ENCODE measurements around the gene C16orf96.

C16orf96 gene

GRCh38 chr16:4525634-4526277 is 30.4 kb upstream of the C16orf96 start:
- no peak for DNase-seq

GRCh38 chr16:4529085-4530060 is 26.8 kb upstream of the C16orf96 start:
- DNase-seq, result no peak

GRCh38 chr16:4531811-4532210 is 24.3 kb upstream of the C16orf96 start:
- DNase-seq, result no peak

- no peak for DNase-seq
Observed at GRCh38 chr16:4532238-4532637, 23.9 kb upstream of the C16orf96 start.

- DNase-seq, result no peak
Observed at GRCh38 chr16:4533490-4533889, 22.6 kb upstream of the C16orf96 start.

DNA sequence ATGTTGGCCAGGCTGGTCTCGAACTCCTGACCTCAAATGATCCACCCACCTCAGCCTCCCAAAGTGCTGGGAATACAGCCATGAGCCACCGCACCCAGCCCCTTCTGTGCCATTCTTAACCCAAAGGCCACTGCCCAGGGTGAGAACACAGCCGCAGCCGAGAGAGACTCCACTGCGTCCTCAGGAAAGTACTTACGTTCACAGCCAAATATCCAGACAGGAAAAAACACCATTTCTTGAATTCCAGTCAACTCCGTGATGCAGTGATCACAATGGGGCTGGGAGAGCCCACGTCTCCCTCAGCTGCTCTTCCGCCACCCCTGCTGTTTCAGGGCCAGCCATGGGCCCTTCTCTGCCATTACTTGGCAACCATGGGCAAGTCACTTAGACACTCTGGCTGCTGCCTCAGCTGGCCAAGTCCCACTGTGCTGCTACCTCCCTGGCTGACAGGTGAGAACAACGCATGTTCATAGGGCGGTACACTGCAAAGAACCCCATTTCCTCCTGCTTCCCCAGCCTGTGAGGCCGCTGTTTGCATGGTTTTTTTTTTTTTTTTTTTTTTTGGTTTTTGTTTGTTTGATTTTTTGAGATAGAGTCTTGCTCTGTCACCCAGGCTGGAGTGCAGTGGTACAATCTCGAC is 21.9 kb upstream of the C16orf96 start:
- no peak for DNase-seq

- no peak for DNase-seq
Observed at GRCh38 chr16:4535627-4536108, 20.5 kb upstream of the C16orf96 start.

DNA sequence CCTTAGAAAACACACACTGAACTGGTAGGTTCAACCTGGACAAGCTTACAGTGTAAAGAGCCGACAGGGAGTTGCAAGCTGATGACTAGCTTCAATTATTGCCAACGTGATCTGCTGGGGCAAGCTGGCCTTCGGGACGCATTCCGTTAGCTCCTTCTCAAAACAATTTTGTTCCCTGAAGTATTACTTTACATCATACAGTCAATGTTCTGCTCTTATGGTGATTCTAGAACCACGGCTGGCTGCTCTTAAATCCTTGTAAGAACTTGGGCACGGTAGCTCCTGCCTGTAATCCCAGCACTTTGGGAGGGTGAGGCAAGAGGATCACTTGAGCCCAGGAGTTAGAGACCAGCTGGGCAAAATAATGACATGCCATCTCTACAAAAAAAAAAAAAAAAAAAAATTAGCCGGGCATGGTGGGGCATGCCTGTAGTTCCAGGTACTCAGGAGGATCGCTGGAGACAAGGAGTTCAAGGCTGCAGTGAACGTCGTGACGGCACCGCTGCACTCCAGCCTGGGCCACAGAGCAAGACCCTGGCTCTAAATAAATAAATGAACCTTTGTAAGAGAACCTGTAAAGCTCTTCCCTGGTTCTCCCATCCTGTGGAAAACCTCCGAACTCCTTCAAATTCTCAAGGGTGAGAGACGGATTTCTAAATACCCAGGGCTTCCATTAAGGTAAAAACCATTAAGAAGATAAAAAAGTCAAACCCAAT is 19.6 kb upstream of the C16orf96 start:
- DNase-seq, result no peak

- DNase-seq, result peak; percentile 14
Observed at GRCh38 chr16:4537376-4538343, 18.5 kb upstream of the C16orf96 start.

DNA sequence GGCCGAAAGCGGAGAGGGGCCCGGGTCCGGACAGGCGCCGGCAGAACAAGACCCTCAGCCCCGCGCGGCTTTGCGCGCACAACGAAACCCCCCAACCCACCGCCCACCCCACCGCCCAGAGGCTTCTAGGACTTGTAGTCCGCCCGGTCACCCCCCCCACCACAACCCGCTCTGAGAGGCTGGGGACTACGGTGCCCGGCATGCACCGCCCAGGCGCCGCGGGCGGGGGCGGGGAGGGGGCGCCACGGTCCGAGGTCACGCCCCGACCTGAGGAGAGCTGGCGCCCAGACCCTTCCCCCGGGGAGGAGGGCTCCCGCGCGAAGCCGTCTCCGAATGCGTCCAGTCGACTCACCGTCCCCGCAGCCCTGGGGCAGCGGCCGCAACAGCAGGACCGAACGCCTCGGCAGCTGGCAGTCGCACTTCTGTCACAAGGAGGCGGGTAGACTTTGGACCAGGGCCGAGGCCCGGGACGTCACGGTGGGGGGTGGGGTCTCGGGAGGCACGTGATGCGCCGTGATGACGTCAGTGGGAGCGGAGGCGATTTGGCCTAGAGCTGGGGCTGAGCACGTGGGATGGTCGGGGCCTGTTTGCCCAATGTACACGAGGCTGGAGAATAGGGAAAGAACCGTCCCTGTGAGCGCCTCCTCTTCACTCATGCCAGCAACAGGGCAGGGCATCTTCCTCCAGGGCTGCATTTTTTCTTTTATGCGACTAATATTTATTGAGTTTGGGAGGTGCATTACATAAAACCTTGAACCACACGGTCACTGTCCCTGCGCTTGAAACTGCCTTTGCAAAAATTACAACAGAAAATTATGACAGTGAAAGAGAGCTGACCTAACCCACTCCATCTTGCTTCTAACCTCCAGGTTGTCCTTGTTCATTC is 17.5 kb upstream of the C16orf96 start, which contains the start of gene CDIP1:
CDIP1 (minus strand) TSS at position 424 of the 886 bp plus-strand sequence. CDS start 24,643 bp downstream, outside the sequence.
- peak; percentile 95 for DNase-seq

GRCh38 chr16:4539716-4540284 is 16.3 kb upstream of the C16orf96 start:
- DNase-seq, result no peak

DNA sequence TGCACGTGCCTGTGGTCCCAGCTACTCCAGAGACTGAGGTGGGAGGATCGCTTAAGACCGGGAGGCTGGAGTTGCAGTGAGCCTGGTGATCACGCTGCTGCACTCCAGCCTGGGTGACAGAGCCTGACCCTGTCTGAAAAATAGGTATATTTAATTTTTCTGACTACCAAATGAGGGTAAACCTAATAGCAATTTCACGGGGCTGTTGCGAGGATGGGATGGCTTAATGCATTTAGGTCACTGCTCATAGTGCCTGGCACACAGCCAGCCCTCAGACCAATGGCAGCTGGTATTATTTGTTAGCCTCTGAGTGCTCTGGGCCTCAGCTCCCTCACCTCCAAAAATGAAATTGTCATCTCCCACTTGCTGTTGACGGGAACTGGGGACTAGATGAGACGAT is 11.7 kb upstream of the C16orf96 start:
- no peak for DNase-seq

DNA sequence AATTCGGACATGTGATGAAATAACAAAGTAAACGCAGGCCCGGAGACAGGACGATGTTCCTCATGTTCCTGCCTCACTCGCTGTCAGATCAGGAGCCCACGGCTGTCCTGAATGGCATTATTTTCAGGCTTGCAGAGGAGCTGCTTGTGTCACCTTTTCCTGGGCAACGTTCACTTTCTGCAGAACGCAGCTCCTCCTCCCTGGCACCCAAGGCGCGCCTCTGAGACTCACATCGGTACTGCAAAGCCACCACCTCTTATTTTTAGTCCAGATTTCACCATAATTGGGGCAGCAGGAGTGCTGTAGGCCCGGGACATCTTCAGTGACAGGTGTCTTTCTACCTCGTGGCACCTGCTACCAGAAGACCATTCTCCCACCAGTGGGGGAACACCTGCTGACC is 8.0 kb upstream of the C16orf96 start:
- no peak for DNase-seq

DNA sequence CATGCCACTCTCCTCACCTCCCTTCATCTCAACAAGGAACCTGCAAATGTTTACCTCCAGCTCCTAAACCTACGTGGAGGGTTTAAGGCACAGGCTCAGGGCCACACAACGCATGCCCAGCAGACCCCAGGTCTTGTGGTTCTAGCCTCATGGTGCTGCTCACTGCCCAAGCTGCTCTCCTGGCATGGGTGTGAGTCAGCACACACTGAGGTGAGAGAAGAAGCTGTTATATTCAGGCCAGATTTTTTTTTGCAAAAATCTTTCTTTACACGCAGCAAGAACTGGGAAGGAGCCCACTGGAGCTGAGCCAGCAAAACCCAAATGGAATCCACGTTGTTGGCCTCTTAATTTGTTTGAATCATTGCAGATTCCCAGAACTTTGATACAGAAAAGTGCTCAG is 5.5 kb upstream of the C16orf96 start:
- no peak for DNase-seq

DNA sequence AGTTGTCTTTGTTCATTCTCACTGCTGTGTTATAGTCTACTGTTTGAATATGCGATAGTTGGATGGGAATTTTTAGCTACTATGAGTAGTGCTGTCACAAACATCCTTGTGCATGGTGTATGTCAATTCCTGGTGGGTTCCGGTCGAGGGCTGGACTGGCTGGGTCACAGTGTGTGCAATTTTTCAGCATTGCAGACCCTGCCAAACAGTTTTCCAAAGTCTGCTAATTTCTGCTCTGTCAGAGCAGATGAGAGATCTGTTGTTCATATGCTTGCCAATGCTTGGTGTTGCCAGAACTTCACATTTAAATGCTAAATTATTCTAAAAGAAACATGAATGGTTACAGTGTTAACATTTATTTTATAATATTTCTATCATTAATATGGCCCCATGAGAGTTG is 3.6 kb upstream of the C16orf96 start:
- DNase-seq, result no peak

GRCh38 chr16:4556580-4556979 is 440 bp downstream of the C16orf96 start:
- no peak for DNase-seq

DNA sequence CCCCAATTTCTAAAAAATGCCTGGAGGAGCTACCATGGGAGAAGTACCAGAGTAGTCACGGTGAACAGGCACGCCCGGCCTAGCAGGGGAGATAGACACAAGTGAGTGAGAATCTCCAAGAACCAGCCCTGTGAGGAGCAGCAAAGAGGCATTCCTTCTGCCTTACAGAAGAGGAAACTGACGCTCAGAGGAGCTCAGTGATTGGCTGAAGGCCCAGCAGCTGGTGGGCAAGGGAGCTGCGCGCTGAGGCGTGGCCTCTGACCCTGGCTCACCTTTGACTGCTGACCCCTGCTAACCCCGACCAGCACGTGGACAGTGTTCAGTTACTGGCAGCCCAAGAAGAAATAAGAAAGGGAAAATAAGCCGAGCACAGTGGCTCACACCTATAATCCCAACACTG is 1.8 kb downstream of the C16orf96 start:
- DNase-seq, result no peak

GRCh38 chr16:4561596-4561995 is 5.5 kb downstream of the C16orf96 start:
- no peak for DNase-seq

GRCh38 chr16:4564661-4565267 is 8.6 kb downstream of the C16orf96 start:
- no peak for DNase-seq

DNA sequence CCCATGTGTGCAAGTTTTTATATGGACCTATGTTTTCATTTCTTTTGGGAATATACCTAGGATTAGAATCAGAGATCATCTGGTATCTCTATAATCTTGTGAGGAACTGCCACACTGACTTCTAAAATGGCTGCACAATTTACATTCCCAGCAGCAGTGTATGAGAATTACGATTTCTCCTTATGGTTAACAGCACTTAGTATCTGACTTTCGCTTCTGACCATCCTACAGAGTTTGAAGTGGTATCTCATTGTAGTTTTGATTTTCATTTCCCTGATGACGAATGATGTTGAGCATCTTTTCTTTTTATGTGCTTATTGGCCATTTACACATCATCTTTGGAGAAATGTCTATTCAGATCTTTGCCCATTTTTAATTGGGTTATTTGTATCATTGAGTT is 10.0 kb downstream of the C16orf96 start:
- no peak for DNase-seq

Data from stimulated activated CD4-positive, alpha-beta T cell treated with anti-CD3 and anti-CD28 coated beads, Interleukin-4, amount 100 ng/mL, for 1 hour (primary cell).